ENCODE data around the gene NAPB. TPM values are rescaled to one million over a fixed set of nuclear protein-coding genes. Genes with fewer than 3 reads are reported as not detected.

NAPB gene
- total and polyA plus RNA-seq, 10 of the 15 experiments (the other 5 are each of a cell fraction or from before 2014, with no cell fraction given): 2.1 to 15.9 (median 7.2) TPM

DNA sequence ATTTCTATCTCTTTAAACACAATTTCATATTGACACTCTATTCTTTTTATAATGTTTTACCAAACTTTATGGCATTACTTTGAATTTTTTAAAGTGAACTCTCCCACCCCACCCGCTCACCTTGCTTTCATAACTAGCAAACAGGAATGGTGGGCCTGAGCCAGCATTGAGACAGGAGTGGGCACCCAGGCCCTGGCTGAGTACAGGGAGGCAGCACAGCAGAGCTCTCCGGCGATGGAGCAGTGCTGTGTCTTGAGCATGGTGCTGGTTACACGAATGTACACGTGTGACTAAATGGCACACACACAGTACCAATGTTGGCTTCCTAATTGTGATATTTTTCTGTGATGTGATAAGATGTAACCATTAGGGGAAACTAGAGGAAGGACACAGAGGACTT is 26.9 kb upstream of the NAPB start (continued):
- no peak for TF ChIP-seq EZH2 (IDR thresholded peaks at IDR 0.05; ENCODE audit: borderline replicate concordance, control insufficient read depth, low read depth, low read length)
- TF ChIP-seq, protein P1, sequence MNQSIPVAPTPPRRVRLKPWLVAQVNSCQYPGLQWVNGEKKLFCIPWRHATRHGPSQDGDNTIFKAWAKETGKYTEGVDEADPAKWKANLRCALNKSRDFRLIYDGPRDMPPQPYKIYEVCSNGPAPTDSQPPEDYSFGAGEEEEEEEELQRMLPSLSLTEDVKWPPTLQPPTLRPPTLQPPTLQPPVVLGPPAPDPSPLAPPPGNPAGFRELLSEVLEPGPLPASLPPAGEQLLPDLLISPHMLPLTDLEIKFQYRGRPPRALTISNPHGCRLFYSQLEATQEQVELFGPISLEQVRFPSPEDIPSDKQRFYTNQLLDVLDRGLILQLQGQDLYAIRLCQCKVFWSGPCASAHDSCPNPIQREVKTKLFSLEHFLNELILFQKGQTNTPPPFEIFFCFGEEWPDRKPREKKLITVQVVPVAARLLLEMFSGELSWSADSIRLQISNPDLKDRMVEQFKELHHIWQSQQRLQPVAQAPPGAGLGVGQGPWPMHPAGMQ (IDR thresholded peaks at IDR 0.05; ENCODE audit: borderline replicate concordance): no peak
- no peak for TF ChIP-seq ZZZ3 (IDR thresholded peaks at IDR 0.05; ENCODE audit: control insufficient read depth, insufficient read length, low read depth)
- TF ChIP-seq MEF2B (IDR thresholded peaks at IDR 0.05; ENCODE audit: partially characterized antibody, poor library complexity, severe bottlenecking): no peak
- no peak for TF ChIP-seq YBX1 (IDR thresholded peaks at IDR 0.05)

DNA sequence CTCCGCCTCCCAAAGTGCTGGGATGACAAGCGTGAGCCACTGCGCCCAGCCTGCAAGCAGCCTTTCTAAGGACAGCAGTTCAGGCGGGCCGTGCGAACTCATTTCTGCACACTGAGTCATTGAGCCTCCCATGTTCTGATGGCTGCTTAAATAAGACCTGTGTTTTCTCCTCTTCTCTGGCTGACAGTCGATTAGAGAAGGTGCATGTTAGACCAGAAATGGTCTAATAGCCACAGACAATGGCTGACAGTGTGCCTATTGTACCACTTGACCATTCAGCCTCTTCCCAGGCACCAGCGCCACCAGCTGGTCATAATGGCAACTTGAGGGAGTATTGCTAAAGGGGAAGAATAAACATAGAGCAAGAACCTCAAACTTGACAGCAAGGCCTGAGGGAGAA is 25.2 kb upstream of the NAPB start:
- H3K4me1 ChIP-seq (ENCODE audit: control insufficient read depth, insufficient read depth, low read length): peaks cover 3% of the 10 kb centered on the region; the same call in 1 of the 2 replicates
- BruUV-seq (replicated peaks): no TSS peak
- ChIA-PET CTCF (interaction anchor here (0.6 to 3.2 kb wide), 19 partner anchors 11 to 755 kb away, joined by 3 to 14 read pairs (median 5); partner anchors contain the start of genes NAPB and NXT1), POLR2A (no interaction called here), SMC1A (ENCODE audit: uncharacterized antibody, unreplicated experiment) (interaction anchor here (0.6 to 1.9 kb wide), 6 partner anchors 12 to 107 kb away, joined by 3 to 8 read pairs (median 3); partner anchors contain the start of gene NXT1), RAD21 (ENCODE audit: unreplicated experiment) (interaction anchor here (0.7 to 3.1 kb wide), 6 partner anchors 9 to 755 kb away, joined by 3 to 23 read pairs (median 4); partner anchors contain the start of gene NXT1)
- no peaks in the 10 kb centered on the region for H3K79me2 ChIP-seq (ENCODE audit: control insufficient read depth, insufficient read depth, low read length)
- FAIRE-seq (no peak), DNase-seq (ENCODE audit: low read depth, low spot score) (peak; percentile 11), ATAC-seq (peak; percentile 84)
- no peak overlapping the region for H3K4me3 ChIP-seq
- no peak overlapping the region for H3K27ac ChIP-seq (ENCODE audit: control insufficient read depth, insufficient read depth)
- H3K4me2 ChIP-seq (ENCODE audit: control insufficient read depth, insufficient read depth): no peak overlapping the region
- intact Hi-C loops (cut with micrococcal nuclease; ENCODE audit: unreplicated experiment): no loop called here
- in situ Hi-C loops (cut with MboI): no loop called here
- H3K36me3 ChIP-seq (ENCODE audit: control insufficient read depth in 2 of 2, insufficient read depth in 2 of 2, low read length in 1 of 2): no peaks in the 10 kb centered on the region
- no peaks in the 10 kb centered on the region for H3K9me3 ChIP-seq (replicated peaks; ENCODE audit: control insufficient read depth, insufficient read depth, low read length)
- no peak overlapping the region for H3K9ac ChIP-seq (ENCODE audit: control insufficient read depth, insufficient read depth, low read length)
- H3K27me3 ChIP-seq (replicated peaks in 1 of 2; ENCODE audit: control insufficient read depth in 2 of 2, insufficient read depth in 2 of 2, low read length in 1 of 2): no peaks in the 10 kb centered on the region
- no peaks in the 10 kb centered on the region for H4K20me1 ChIP-seq (ENCODE audit: control insufficient read depth, insufficient read depth)
- no peak overlapping the region for H2AFZ ChIP-seq (ENCODE audit: control insufficient read depth, low read depth, low read length)
- 64% methylated on average over 8 of the region's 8 CpGs for WGBS (ENCODE audit: insufficient coverage, insufficient replicate concordance, low lambda C conversion rate, missing lambda C conversion rate)
- no peak for TF ChIP-seq NR2C1 (IDR thresholded peaks at IDR 0.05)
- TF ChIP-seq SIN3A (IDR thresholded peaks at IDR 0.05; ENCODE audit: low read depth, low read length): no peak
- TF ChIP-seq, protein P2, sequence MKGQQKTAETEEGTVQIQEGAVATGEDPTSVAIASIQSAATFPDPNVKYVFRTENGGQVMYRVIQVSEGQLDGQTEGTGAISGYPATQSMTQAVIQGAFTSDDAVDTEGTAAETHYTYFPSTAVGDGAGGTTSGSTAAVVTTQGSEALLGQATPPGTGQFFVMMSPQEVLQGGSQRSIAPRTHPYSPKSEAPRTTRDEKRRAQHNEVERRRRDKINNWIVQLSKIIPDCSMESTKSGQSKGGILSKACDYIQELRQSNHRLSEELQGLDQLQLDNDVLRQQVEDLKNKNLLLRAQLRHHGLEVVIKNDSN (IDR thresholded peaks at IDR 0.05; ENCODE audit: borderline replicate concordance, extremely low read length, insufficient read depth, low read depth, low read length): no peak
- TF ChIP-seq YY1 (IDR thresholded peaks at IDR 0.05; ENCODE audit: low read depth, low read length): peak; percentile 83
- TF ChIP-seq TBL1XR1 (IDR thresholded peaks at IDR 0.05; ENCODE audit: low read depth, low read length): no peak
- no peak for TF ChIP-seq EP300 (IDR thresholded peaks at IDR 0.05; ENCODE audit: borderline replicate concordance in 1 of 2, control insufficient read depth in 1 of 2, low read depth in 2 of 2, low read length in 2 of 2)
- TF ChIP-seq RB1 (IDR thresholded peaks at IDR 0.05; ENCODE audit: borderline replicate concordance): no peak
- TF ChIP-seq RFX5 (IDR thresholded peaks at IDR 0.05; ENCODE audit: low read depth, low read length): no peak
- TF ChIP-seq POLR2AphosphoS5 (IDR thresholded peaks at IDR 0.05; ENCODE audit: low read length): no peak
- TF ChIP-seq SMAD5 (IDR thresholded peaks at IDR 0.05; ENCODE audit: low read depth): no peak
- no peak for TF ChIP-seq FOXK2 (IDR thresholded peaks at IDR 0.05)
- TF ChIP-seq, protein P3, sequence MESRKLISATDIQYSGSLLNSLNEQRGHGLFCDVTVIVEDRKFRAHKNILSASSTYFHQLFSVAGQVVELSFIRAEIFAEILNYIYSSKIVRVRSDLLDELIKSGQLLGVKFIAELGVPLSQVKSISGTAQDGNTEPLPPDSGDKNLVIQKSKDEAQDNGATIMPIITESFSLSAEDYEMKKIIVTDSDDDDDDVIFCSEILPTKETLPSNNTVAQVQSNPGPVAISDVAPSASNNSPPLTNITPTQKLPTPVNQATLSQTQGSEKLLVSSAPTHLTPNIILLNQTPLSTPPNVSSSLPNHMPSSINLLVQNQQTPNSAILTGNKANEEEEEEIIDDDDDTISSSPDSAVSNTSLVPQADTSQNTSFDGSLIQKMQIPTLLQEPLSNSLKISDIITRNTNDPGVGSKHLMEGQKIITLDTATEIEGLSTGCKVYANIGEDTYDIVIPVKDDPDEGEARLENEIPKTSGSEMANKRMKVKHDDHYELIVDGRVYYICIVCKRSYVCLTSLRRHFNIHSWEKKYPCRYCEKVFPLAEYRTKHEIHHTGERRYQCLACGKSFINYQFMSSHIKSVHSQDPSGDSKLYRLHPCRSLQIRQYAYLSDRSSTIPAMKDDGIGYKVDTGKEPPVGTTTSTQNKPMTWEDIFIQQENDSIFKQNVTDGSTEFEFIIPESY (IDR thresholded peaks at IDR 0.05): no peak
- TF ChIP-seq CREB1 (IDR thresholded peaks at IDR 0.05; ENCODE audit: low read depth): no peak
- no peak for TF ChIP-seq POLR2A (IDR thresholded peaks at IDR 0.05; ENCODE audit: low read depth, low read length)
- TF ChIP-seq, protein P4, sequence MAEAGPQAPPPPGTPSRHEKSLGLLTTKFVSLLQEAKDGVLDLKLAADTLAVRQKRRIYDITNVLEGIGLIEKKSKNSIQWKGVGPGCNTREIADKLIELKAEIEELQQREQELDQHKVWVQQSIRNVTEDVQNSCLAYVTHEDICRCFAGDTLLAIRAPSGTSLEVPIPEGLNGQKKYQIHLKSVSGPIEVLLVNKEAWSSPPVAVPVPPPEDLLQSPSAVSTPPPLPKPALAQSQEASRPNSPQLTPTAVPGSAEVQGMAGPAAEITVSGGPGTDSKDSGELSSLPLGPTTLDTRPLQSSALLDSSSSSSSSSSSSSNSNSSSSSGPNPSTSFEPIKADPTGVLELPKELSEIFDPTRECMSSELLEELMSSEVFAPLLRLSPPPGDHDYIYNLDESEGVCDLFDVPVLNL (IDR thresholded peaks at IDR 0.05; ENCODE audit: low read depth, low read length): no peak

Measured in GM12878 (cell line).